ENCODE measurements around the gene KISS1R. TPM values are rescaled to one million over a fixed set of nuclear protein-coding genes. Genes with fewer than 3 reads are reported as not detected.
A peak's percentile ranks its signal among the peaks of the same experiment; 100 is the strongest.

KISS1R gene
- not detected for total RNA-seq

DNA sequence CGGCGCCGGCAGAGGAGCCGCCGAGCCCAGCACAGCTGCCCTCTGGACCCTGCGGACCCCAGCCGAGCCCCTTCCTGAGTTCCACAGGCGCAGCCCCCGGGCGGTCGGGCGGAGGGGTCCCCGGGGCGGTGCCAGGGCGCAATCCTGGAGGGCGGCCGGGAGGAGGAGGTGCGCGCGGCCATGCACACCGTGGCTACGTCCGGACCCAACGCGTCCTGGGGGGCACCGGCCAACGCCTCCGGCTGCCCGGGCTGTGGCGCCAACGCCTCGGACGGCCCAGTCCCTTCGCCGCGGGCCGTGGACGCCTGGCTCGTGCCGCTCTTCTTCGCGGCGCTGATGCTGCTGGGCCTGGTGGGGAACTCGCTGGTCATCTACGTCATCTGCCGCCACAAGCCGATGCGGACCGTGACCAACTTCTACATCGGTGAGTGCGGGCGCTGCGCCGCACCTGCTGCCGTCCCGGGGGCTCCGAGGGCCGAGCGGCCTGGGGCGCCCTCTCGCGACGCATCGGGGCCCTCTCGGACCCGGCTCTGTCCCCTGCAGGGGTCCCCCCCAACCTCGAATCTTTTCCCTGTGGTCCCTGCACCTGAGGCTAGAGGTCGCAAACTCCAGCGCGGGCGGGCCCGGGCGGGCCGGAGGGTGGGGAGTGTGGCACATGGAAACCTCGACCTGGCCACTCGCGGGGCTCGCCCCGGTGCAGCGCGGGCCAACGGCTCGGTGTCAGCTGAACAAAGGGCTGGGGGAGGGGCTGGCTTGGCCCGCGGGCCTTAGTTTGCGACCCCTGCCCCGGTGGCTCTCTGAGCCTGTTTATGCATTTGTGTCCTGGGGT, at the start of gene KISS1R:
TSS of gene KISS1R (plus strand) at position 11 of the 829 bp plus-strand sequence. CDS start at position 181, 170 bp downstream.
- no peaks in the 10 kb centered on the region for H3K36me3 ChIP-seq
- in situ Hi-C loops (cut with MboI; ENCODE audit: low pct_ligation_motif_present in 1 of 4, low pct_unique_long_range_greater_than_20kb in 1 of 4, low sequenced_read_pairs in 3 of 4) = no loop called here
- no peaks in the 10 kb centered on the region for H3K9me3 ChIP-seq
- intact Hi-C loops (cut with DNase I; ENCODE audit: low total_unique reads) = loop anchor here (5.0 to 10.0 kb wide), 2 partner anchors 55 to 277 kb away; no protein-coding TSS in a partner anchor
- H3K4me3 ChIP-seq = peak within 1 kb of the TSS in 2 of 4 donors; percentile 26 to 44
- H3K27ac ChIP-seq = no peak within 1 kb of the TSS
- peaks cover 55% of the 10 kb centered on the region for H3K27me3 ChIP-seq
- H3K4me1 ChIP-seq = peaks cover 13 to 49% (median 44%) of the 10 kb centered on the region in 4 donors
- DNase-seq = no peak
- WGBS, 2 donors (ENCODE audit: low coverage in 1 of 2) = 0% methylated on average over 19 of the region's 87 CpGs; no CpG with 5 or more reads in 1 of the 2 donors
- no peak for TF ChIP-seq EP300 (IDR thresholded peaks at IDR 0.05; ENCODE audit: low read depth)
- TF ChIP-seq, protein P1, sequence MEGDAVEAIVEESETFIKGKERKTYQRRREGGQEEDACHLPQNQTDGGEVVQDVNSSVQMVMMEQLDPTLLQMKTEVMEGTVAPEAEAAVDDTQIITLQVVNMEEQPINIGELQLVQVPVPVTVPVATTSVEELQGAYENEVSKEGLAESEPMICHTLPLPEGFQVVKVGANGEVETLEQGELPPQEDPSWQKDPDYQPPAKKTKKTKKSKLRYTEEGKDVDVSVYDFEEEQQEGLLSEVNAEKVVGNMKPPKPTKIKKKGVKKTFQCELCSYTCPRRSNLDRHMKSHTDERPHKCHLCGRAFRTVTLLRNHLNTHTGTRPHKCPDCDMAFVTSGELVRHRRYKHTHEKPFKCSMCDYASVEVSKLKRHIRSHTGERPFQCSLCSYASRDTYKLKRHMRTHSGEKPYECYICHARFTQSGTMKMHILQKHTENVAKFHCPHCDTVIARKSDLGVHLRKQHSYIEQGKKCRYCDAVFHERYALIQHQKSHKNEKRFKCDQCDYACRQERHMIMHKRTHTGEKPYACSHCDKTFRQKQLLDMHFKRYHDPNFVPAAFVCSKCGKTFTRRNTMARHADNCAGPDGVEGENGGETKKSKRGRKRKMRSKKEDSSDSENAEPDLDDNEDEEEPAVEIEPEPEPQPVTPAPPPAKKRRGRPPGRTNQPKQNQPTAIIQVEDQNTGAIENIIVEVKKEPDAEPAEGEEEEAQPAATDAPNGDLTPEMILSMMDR (IDR thresholded peaks at IDR 0.05) = peak in 4 of 5 experiments; percentile 22 to 44 (median 37)

DNA sequence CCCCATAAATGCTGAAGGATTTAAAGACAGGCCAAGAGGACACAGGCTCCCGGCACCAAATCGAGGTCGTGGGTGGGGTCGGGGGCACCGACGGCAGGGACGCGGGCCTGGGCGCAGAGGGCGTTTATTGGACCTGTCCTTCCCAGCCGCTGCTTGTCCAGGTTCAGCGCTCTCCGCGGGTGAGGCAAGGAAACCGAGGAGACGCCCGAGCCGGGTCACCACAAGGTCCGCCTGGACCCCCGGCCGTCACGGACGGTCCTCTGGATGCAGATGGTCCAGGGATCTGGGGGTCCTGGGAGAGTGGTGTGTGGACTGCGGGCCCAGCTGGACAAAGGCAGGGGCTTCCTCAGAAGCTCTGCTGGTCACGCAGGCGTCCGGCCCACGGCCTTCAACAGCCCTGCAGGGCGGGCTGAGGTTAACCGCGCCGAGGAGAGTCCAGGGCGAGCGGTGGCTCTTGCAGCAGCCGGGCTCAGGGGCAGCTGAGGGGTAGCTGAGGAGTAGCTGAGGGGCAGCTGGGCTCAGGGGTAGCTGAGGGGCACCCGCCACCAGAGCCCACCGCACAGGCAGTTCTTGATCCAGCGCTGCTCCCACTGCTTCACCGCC, 49.2 kb upstream of the KISS1R start:
- no peak for TF ChIP-seq POLR2A (IDR thresholded peaks at IDR 0.05)
- TF ChIP-seq, protein P1 (IDR thresholded peaks at IDR 0.05) = no peak
- no peaks in the 10 kb centered on the region for H3K27me3 ChIP-seq
- intact Hi-C loops (cut with DNase I; ENCODE audit: low total_unique reads) (no loop called here), in situ Hi-C loops (cut with MboI; ENCODE audit: low pct_ligation_motif_present in 1 of 4, low pct_unique_long_range_greater_than_20kb in 1 of 4, low sequenced_read_pairs in 3 of 4) (loop anchor here in 1 of 4 donors (25.0 kb wide), 1 partner anchor 119 kb away; the partner anchor contains the start of gene WDR18)
- H3K9me3 ChIP-seq = no peaks in the 10 kb centered on the region
- peak overlapping the region in 2 of 4 donors; percentile 66 to 89 for H3K27ac ChIP-seq
- H3K36me3 ChIP-seq = peaks cover 0 to 5% (median 0%) of the 10 kb centered on the region in 4 donors
- peaks cover 18 to 33% (median 25%) of the 10 kb centered on the region in 4 donors for H3K4me1 ChIP-seq
- no peak for DNase-seq
- 93% methylated on average over 39 of the region's 39 CpGs; no CpG with 5 or more reads in 1 of the 2 donors for WGBS, 2 donors (ENCODE audit: low coverage in 1 of 2)
- no peak overlapping the region for H3K4me3 ChIP-seq

GRCh38 chr19:868458-869244, 48.5 kb upstream of the KISS1R start:
- WGBS, 2 donors (ENCODE audit: low coverage in 1 of 2) = 80 to 93% methylated on average over 1 to 34 of the region's 34 CpGs
- peaks cover 13 to 28% (median 21%) of the 10 kb centered on the region in 4 donors for H3K4me1 ChIP-seq
- H3K4me3 ChIP-seq = no peak overlapping the region
- intact Hi-C loops (cut with DNase I; ENCODE audit: low total_unique reads) (no loop called here), in situ Hi-C loops (cut with MboI; ENCODE audit: low pct_ligation_motif_present in 1 of 4, low pct_unique_long_range_greater_than_20kb in 1 of 4, low sequenced_read_pairs in 3 of 4) (loop anchor here in 1 of 4 donors (25.0 kb wide), 1 partner anchor 119 kb away; the partner anchor contains the start of gene WDR18)
- no peak for DNase-seq
- peaks cover 0 to 5% (median 0%) of the 10 kb centered on the region in 4 donors for H3K36me3 ChIP-seq
- no peaks in the 10 kb centered on the region for H3K27me3 ChIP-seq
- TF ChIP-seq POLR2AphosphoS5 (IDR thresholded peaks at IDR 0.05) (no peak), POLR2A (IDR thresholded peaks at IDR 0.05) (no peak), EP300 (IDR thresholded peaks at IDR 0.05; ENCODE audit: low read depth) (no peak)
- TF ChIP-seq, protein P1 (IDR thresholded peaks at IDR 0.05) = no peak
- no peaks in the 10 kb centered on the region for H3K9me3 ChIP-seq
- peak overlapping the region; percentile 66 to 89 (median 78) for H3K27ac ChIP-seq
